Measurements from ENCODE around the gene SUCO. TPM values are rescaled to one million over a fixed set of nuclear protein-coding genes. Genes with fewer than 3 reads are reported as not detected.

Gene SUCO
- total and polyA plus RNA-seq, 2 of the 4 experiments (the other 2 are of a cell fraction): 11.4 to 21.5 TPM

DNA sequence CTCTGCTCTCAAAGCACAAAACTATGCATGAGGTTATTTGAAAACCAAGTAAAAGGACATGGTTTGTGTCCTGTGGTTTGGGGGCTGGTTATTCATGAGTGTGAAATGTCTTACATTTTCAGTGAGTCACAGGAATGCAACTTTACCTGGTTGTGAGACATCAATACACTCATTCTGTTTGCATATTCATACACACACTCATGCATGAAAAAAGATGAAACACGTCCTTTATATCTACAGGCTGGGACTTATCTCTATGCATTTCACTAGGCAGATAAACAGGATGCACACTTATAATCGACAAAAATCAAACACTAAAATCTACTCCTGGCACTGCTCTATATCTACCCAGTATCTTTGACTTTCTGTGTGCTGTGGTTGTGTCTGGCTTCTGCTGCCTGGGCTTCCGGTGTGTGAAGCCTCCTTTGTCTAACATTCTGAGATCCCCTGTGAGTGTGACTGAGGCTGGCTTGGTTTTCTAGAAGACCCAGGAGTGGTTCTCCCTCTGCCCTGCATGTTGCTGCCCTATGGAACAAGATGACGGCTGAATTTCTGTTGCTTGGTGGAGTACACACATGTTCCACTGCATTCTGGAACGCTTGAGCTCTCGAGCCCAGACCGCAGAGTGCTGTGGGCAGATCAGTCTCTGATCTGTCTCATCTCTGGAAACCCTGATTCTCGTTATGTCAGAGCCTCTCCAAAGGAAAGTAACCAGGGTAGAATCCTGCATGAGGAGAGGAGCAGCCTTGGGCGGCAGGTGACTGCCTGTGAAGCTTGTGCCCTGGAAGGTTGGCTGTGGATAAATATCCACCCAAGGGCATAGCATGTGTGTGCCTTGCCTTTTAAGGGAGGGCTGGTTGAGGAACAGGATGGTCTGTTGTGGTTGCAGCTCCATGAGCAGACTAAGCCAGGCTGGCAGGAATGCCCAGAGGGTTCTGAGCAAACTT is 106.2 kb downstream of the SUCO start:
- no TSS peak for BruUV-seq (replicated peaks)
- Histone ChIP-seq H3K9ac (ENCODE audit: low read depth, low read length) (peak overlapping the region; percentile 36; the same call in 1 of the 2 replicates), H2BK5ac (ENCODE audit: low read depth, low read length, poor library complexity, severe bottlenecking) (peak overlapping the region; percentile 100), H2AFZ (replicated peaks; ENCODE audit: low read length, poor library complexity) (peak overlapping the region; percentile 88), H3K36me3 (ENCODE audit: control insufficient read depth, insufficient read depth, low read length) (no peaks in the 10 kb centered on the region), H4K20me1 (ENCODE audit: insufficient read depth, low read length) (no peaks in the 10 kb centered on the region), H2BK15ac (ENCODE audit: low read depth, low read length) (peak overlapping the region; percentile 88; the same call in 2 of the 3 replicates), H3K27ac (ENCODE audit: insufficient read depth, low read length) (peak overlapping the region; percentile 79), H2AK9ac (replicated peaks; ENCODE audit: low read depth, low read length, poor library complexity) (peak overlapping the region; percentile 94), H4K8ac (ENCODE audit: low read depth in 2 of 2, low read length in 2 of 2) (peak overlapping the region; percentile 74 to 96), H2AK5ac (ENCODE audit: low read depth, low read length) (peak overlapping the region; percentile 98), H4K5ac (ENCODE audit: low read depth, low read length) (peak overlapping the region; percentile 53; the same call in 1 of the 2 replicates), H3K4me2 (ENCODE audit: low read depth, low read length) (peak overlapping the region; percentile 20; the same call in 1 of the 2 replicates), H3K4me3 (ENCODE audit: insufficient read depth, low read depth, low read length) (no peak overlapping the region), H3K56ac (ENCODE audit: extremely low read depth, insufficient read depth, low read length) (peak overlapping the region; percentile 94), H3K9me1 (ENCODE audit: insufficient read depth, low read length) (peaks cover 27% of the 10 kb centered on the region), H3K14ac (replicated peaks; ENCODE audit: low read depth, low read length) (peak overlapping the region; percentile 96), H2BK20ac (ENCODE audit: low read depth, low read length) (peak overlapping the region; percentile 100), H3K4ac (ENCODE audit: low read depth, low read length) (peak overlapping the region; percentile 99), H3K18ac (ENCODE audit: low read depth, low read length) (peak overlapping the region; percentile 82; the same call in 1 of the 2 replicates), H4K91ac (ENCODE audit: insufficient read depth, low read depth, low read length) (peak overlapping the region; percentile 97), H2BK120ac (ENCODE audit: low read depth, low read length) (peak overlapping the region; percentile 99), H3K4me1 (ENCODE audit: control insufficient read depth, insufficient read depth, low read length) (peaks cover 21% of the 10 kb centered on the region), H3K9me3 (ENCODE audit: control insufficient read depth, insufficient read depth, low read length) (peaks cover 9% of the 10 kb centered on the region; the same call in 1 of the 2 replicates), H3K27me3 (ENCODE audit: control insufficient read depth, insufficient read depth, low read length) (no peaks in the 10 kb centered on the region), H3K23ac (ENCODE audit: low read depth, low read length) (peak overlapping the region; percentile 96), H3K79me1 (ENCODE audit: low read depth in 1 of 2, low read length in 2 of 2) (0 out of 4 replicates have a peak, but pooled peaks cover 0 to 7% of the 10 kb centered on the region in 2 experiments)
- TF ChIP-seq CEBPB (IDR thresholded peaks at IDR 0.05; ENCODE audit: low read depth, low read length): peak; percentile 63; the same call in 1 of the 2 replicates
- no peak for TF ChIP-seq RCOR1 (IDR thresholded peaks at IDR 0.05; ENCODE audit: insufficient replicate concordance, low read length)
- no peak for TF ChIP-seq MAZ (IDR thresholded peaks at IDR 0.05; ENCODE audit: borderline replicate concordance, low read depth, low read length)
- TF ChIP-seq POLR2A (IDR thresholded peaks at IDR 0.05; ENCODE audit: low read depth, low read length): no peak
- TF ChIP-seq RFX5 (IDR thresholded peaks at IDR 0.05; ENCODE audit: low read depth, low read length): no peak
- 0 out of 2 replicates have a peak, but pooled peaks have one; percentile 20 for TF ChIP-seq MAFK (IDR thresholded peaks at IDR 0.05; ENCODE audit: low read depth, low read length)
- no peak for TF ChIP-seq RAD21 (IDR thresholded peaks at IDR 0.05; ENCODE audit: low read length)
- TF ChIP-seq FOS (IDR thresholded peaks at IDR 0.05; ENCODE audit: low read depth, low read length): peak; percentile 94
- TF ChIP-seq CHD1 (IDR thresholded peaks at IDR 0.05; ENCODE audit: low read depth, low read length): no peak
- TF ChIP-seq MXI1 (IDR thresholded peaks at IDR 0.05; ENCODE audit: borderline replicate concordance, low read depth, low read length): 0 out of 2 replicates have a peak, but pooled peaks have one; percentile 16
- TF ChIP-seq, protein P1, sequence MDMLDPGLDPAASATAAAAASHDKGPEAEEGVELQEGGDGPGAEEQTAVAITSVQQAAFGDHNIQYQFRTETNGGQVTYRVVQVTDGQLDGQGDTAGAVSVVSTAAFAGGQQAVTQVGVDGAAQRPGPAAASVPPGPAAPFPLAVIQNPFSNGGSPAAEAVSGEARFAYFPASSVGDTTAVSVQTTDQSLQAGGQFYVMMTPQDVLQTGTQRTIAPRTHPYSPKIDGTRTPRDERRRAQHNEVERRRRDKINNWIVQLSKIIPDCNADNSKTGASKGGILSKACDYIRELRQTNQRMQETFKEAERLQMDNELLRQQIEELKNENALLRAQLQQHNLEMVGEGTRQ (IDR thresholded peaks at IDR 0.05; ENCODE audit: low read depth, low read length): no peak
- in situ Hi-C loops (cut with MboI; ENCODE audit: low sequenced_read_pairs) (no loop called here), intact Hi-C loops (cut with micrococcal nuclease) (loop anchor here (5.0 kb wide), 1 partner anchor 78 kb away; no protein-coding TSS in a partner anchor), dilution Hi-C loops (cut with HindIII; ENCODE audit: low sequenced_read_pairs, unreplicated experiment) (no loop called here)
- WGBS, 2 experiments (ENCODE audit: extremely low coverage in 2 of 2, insufficient read length in 1 of 2): 100% methylated on average over 5 of the region's 9 CpGs; no CpG with 5 or more reads in 1 of the 2 experiments
- ChIA-PET POLR2A (ENCODE audit: unreplicated experiment) (no interaction called here), CTCF (no interaction called here)
- peak; percentile 76 for ATAC-seq (ENCODE audit: low read depth)
- peak; percentile 99 for DNase-seq

Measured in IMR-90 (cell line).